Measurements from ENCODE around the gene SLC8B1. TPM values are rescaled to one million over a fixed set of nuclear protein-coding genes. Genes with fewer than 3 reads are reported as not detected.

The SLC8B1 gene
- total RNA-seq, 1 experiment from 2014 or later, result 30.9 TPM

GRCh38 chr12:113372371-113372770, 37.5 kb upstream of the SLC8B1 start:
- H3K27ac ChIP-seq (ENCODE audit: low read depth, low read length), result no peak overlapping the region
- no peaks in the 10 kb centered on the region for H3K27me3 ChIP-seq (ENCODE audit: insufficient read depth, low read length)
- no peak overlapping the region for H3K4me2 ChIP-seq (ENCODE audit: low read length)
- CTCF ChIA-PET, result no interaction called here
- POLR2A ChIA-PET, result no interaction called here
- no TSS peak for BruUV-seq (replicated peaks)
- H3K9me2 ChIP-seq (ENCODE audit: insufficient read depth), result no peaks in the 10 kb centered on the region
- no peaks in the 10 kb centered on the region for H4K20me1 ChIP-seq (ENCODE audit: insufficient read depth)
- H2AFZ ChIP-seq (ENCODE audit: low read depth, low read length, poor library complexity, severe bottlenecking), result no peak overlapping the region
- intact Hi-C loops (cut with micrococcal nuclease), result no loop called here
- TF ChIP-seq SIN3A (IDR thresholded peaks at IDR 0.05; ENCODE audit: low read depth), result no peak
- TF ChIP-seq EZH2 (IDR thresholded peaks at IDR 0.05), result no peak
- TF ChIP-seq CBX3 (IDR thresholded peaks at IDR 0.05; ENCODE audit: low read depth), result no peak
- no peak for TF ChIP-seq EZH2phosphoT487 (IDR thresholded peaks at IDR 0.05; ENCODE audit: borderline replicate concordance)
- no peak for TF ChIP-seq REST (IDR thresholded peaks at IDR 0.05; ENCODE audit: low read depth)
- TF ChIP-seq EGR1 (IDR thresholded peaks at IDR 0.05; ENCODE audit: low read depth), result no peak
- no peak for TF ChIP-seq YY1 (IDR thresholded peaks at IDR 0.05; ENCODE audit: extremely low read depth, insufficient replicate concordance, low read depth, low read length)
- no peak for TF ChIP-seq POLR2AphosphoS5 (IDR thresholded peaks at IDR 0.05; ENCODE audit: low read depth, low read length)
- no peak for TF ChIP-seq MAX (IDR thresholded peaks at IDR 0.05)
- TF ChIP-seq SP1 (IDR thresholded peaks at IDR 0.05; ENCODE audit: low read depth), result no peak
- no peak for TF ChIP-seq ELF1 (IDR thresholded peaks at IDR 0.05; ENCODE audit: borderline replicate concordance, low read depth)
- TF ChIP-seq ATF3 (IDR thresholded peaks at IDR 0.05), result no peak
- TF ChIP-seq ZFX (IDR thresholded peaks at IDR 0.05), result no peak
- no peak for TF ChIP-seq JUND (IDR thresholded peaks at IDR 0.05)
- no peak for TF ChIP-seq FOSL1 (IDR thresholded peaks at IDR 0.05; ENCODE audit: low read depth)
- no peak for TF ChIP-seq SRF (IDR thresholded peaks at IDR 0.05; ENCODE audit: low read depth)
- no peak for TF ChIP-seq RAD21 (IDR thresholded peaks at IDR 0.05; ENCODE audit: low read depth)
- TF ChIP-seq CTCF (IDR thresholded peaks at IDR 0.05 in 2 of 3, conservative IDR thresholded peaks at IDR 0.05 in 1 of 3; ENCODE audit: borderline replicate concordance in 1 of 3, insufficient read depth in 1 of 3, low read depth in 2 of 3, low read length in 2 of 3), result no peak
- no peaks in the 10 kb centered on the region; the same call in 1 of the 2 replicates for H3K79me2 ChIP-seq (ENCODE audit: insufficient read depth, low read length)
- H3K4me1 ChIP-seq (ENCODE audit: control insufficient read depth in 1 of 2, insufficient read depth in 2 of 2, low read length in 2 of 2), result peaks cover 0 to 4% of the 10 kb centered on the region in 2 experiments; a peak in 1 of 4 replicates
- ATAC-seq (no peak), DNase-seq (ENCODE audit: low read depth, low spot score) (no peak)
- H3K4me3 ChIP-seq (replicated peaks in 1 of 2; ENCODE audit: low read depth in 1 of 2, low read length in 2 of 2), result no peak overlapping the region
- H3K36me3 ChIP-seq (ENCODE audit: control insufficient read depth in 1 of 2, insufficient read depth in 2 of 2, low read length in 2 of 2), result peaks cover 8 to 11% of the 10 kb centered on the region in 2 experiments
- RAD21 ChIA-PET (ENCODE audit: low non-redundant PET in 1 of 2, low total read pairs in 2 of 2, uncharacterized antibody in 2 of 2, unreplicated experiment in 2 of 2), result no interaction called here
- no peak overlapping the region for H3K9ac ChIP-seq (ENCODE audit: low read length)
- no peaks in the 10 kb centered on the region for H3K9me3 ChIP-seq (ENCODE audit: control insufficient read depth in 1 of 2, insufficient read depth in 1 of 2, low read depth in 1 of 2, low read length in 2 of 2)
